ENCODE measurements around the gene KCNMA1.
"Not testable (repeated sequence)": the region's sequence is repeated elsewhere in the genome, so short reads cannot be mapped to it uniquely, and the experiment has no call there.

GRCh38 chr10:77572520-77572919 is 65.1 kb downstream of the KCNMA1 start:
- TF ChIP-seq CTCF (conservative IDR thresholded peaks at IDR 0.05; ENCODE audit: low read depth, low read length); EZH2phosphoT487 (IDR thresholded peaks at IDR 0.05; ENCODE audit: borderline replicate concordance, low read length): not testable (repeated sequence)

Measured in PC-3 (cell line).